Hepatic stellate cell (primary cell): ENCODE results near the gene B3GAT1.

Source experiments
- DNase-seq: peaks from one replicate; pipeline ENCODE4 v3.0.0; 2011; ENCODE audit warnings: low spot score

B3GAT1 gene

GRCh38 chr11:134371436-134372185 lies 40.4 kb downstream of the B3GAT1 start:
- no peak for DNase-seq

GRCh38 chr11:134370526-134371435 lies 41.3 kb downstream of the B3GAT1 start:
- DNase-seq, result no peak

- no peak for DNase-seq
These were observed 42.2 kb downstream of the B3GAT1 start for GRCh38 chr11:134369656-134370525.

GRCh38 chr11:134367781-134368180 lies 44.3 kb downstream of the B3GAT1 start:
- DNase-seq, result no peak

- no peak for DNase-seq
These were observed 45.8 kb downstream of the B3GAT1 start for GRCh38 chr11:134366254-134366653.

GRCh38 chr11:134365011-134365925 lies 46.8 kb downstream of the B3GAT1 start:
- DNase-seq, result no peak

- no peak for DNase-seq
These were observed 47.8 kb downstream of the B3GAT1 start for GRCh38 chr11:134364261-134364660.

- DNase-seq, result no peak
These were observed 48.5 kb downstream of the B3GAT1 start for GRCh38 chr11:134363592-134363991.

GRCh38 chr11:134363161-134363560 lies 48.9 kb downstream of the B3GAT1 start:
- DNase-seq, result no peak

- DNase-seq, result no peak
These were observed 49.7 kb downstream of the B3GAT1 start for GRCh38 chr11:134362192-134362901.

- DNase-seq, result no peak
These were observed 50.4 kb downstream of the B3GAT1 start for GRCh38 chr11:134361661-134362060.

- peak; percentile 93 for DNase-seq
These were observed 51.8 kb downstream of the B3GAT1 start for GRCh38 chr11:134360050-134360835.

GRCh38 chr11:134359646-134360045 lies 52.4 kb downstream of the B3GAT1 start:
- DNase-seq, result no peak

GRCh38 chr11:134358856-134359490 lies 53.1 kb downstream of the B3GAT1 start:
- DNase-seq, result no peak

GRCh38 chr11:134358165-134358855 lies 53.7 kb downstream of the B3GAT1 start:
- no peak for DNase-seq

- no peak for DNase-seq
These were observed 54.5 kb downstream of the B3GAT1 start for GRCh38 chr11:134357545-134357839.

- DNase-seq, result no peak
These were observed 55.1 kb downstream of the B3GAT1 start for GRCh38 chr11:134356656-134357544.

GRCh38 chr11:134355656-134356055 lies 56.4 kb downstream of the B3GAT1 start:
- no peak for DNase-seq
